GM04503 (cell line): ENCODE measurements around the gene PEMT.
"Not testable (repeated sequence)": the region's sequence is repeated elsewhere in the genome, so short reads cannot be mapped to it uniquely, and the experiment has no call there.

Experiments
- DNase-seq: peaks from one replicate; pipeline ENCODE4 v3.0.0-alpha.2; 2012; ENCODE audit warnings: low read depth

PEMT gene

DNA sequence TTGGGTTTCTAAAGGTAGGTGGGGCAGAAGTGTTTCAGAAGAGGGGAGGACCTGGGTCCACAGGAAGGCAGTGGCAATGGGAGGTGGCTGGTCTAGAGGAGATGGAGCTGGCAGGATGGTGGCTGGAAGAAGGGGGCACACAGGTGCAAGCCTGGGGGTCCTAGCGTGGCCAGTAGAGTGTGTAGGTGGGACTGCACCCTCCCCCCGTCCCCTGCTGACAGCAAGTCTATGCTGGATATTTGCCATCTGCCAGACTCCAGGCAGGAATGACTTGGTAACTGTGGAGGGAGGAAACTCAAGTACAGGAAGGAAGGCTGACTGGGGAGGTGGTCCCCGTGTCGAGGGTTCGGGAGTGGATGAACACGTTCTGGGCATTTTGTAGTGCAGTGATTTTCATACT, 106.1 kb downstream of the PEMT start:
- DNase-seq, result no peak

GRCh38 chr17:17484451-17484899, 107.0 kb downstream of the PEMT start:
- DNase-seq, result no peak

GRCh38 chr17:17481860-17482259, 109.6 kb downstream of the PEMT start:
- no peak for DNase-seq

DNA sequence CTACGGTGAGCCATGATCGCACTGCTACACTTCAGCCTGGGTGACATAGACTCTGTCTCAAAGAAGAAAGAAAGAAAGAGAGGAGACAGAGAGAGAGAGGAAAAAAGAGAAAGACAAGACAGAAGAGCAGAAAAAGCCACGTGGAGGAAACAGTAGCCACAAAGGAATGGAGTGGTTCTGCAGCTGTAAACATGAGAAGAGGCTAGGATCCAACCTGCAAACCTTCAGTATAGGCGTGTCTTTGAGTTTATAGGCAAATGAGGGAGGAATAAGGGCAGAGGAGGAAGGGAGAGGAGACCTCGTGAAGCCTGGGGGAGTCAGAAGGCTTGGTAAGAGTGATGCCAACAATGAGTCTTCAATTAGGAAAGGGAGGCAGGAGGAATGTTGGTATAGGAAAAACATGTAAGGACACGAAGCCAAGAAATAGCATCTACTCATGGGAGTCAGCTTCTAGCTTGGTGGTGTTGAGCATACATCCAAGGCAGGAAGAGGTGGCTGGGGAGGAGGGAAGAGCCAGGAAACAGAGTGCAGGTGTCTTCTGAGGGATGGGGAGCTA, 110.8 kb downstream of the PEMT start:
- DNase-seq, result no peak

DNA sequence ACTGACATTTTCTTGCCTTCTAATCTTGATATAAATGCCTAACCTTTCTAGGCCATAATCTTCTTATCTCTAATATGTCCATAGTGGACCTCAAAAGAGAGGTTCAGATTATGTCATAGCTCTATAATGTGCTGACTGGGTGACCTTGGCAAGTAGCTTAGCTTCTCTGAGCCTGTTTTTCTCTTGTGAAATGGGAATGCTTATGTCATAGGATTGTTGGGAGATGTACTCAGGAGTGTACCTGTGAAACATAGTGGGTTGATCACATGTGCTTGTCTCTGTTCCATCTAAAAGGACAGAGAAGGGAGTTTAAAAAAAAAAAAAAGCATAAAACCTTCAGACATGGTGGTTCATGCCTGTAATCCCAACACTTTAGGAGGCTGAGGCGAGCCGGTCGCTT, 112.3 kb downstream of the PEMT start:
- DNase-seq, result no peak

GRCh38 chr17:17476865-17477467, 114.5 kb downstream of the PEMT start, which contains the start of gene MED9:
TSS of gene MED9 (plus strand) at chr17:17477000. CDS start at chr17:17477042, 42 bp downstream.
- no peak for DNase-seq

GRCh38 chr17:17474341-17474740, 117.2 kb downstream of the PEMT start:
- DNase-seq, result no peak

DNA sequence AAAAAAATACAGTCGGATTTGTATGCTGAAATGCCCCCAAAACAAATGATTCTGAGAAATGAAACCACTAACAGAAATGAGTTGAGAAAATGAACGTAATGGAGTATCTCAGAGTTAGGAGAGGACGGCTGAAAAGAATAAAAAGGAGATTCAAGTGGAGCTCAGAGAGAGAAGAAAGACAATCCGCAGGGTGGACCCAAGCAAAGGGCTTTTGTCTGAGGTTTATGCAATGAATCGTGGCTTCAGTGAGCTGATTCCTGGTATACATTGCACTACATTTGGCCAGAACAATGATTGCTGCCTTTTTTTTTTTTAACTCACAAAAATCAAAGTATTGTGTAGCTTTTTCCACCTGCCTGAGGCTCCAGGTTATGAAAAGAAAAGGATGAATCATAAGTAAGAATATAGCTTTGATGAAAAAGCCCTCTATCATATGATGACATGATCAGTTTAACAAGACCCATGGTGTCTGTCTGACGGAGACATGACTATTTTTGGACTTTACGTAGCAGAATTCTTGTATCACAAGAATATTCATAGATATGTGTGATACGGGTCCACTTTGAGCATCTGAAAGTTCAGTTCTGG, 119.1 kb downstream of the PEMT start:
- no peak for DNase-seq

GRCh38 chr17:17469996-17470395, 121.5 kb downstream of the PEMT start:
- DNase-seq, result no peak

DNA sequence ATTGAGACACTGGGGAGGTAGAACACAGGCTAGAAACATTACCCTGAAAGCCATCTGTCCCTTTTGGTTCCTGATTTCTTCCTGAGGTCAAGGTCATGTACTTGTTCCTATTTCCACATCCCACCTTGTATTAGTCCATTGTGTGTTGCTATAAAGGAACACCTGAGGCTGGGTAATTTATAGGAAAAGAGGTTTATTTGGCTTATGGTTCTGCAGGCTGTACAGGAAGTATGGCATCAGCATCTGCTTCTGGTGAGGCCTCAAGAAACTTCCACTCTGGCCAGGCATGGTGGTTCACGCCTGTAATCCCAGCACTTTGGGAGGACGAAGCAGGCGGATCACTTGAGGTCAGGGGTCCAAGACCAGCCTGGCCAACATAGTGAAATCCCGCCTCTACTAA, 122.2 kb downstream of the PEMT start:
- no peak for DNase-seq

DNA sequence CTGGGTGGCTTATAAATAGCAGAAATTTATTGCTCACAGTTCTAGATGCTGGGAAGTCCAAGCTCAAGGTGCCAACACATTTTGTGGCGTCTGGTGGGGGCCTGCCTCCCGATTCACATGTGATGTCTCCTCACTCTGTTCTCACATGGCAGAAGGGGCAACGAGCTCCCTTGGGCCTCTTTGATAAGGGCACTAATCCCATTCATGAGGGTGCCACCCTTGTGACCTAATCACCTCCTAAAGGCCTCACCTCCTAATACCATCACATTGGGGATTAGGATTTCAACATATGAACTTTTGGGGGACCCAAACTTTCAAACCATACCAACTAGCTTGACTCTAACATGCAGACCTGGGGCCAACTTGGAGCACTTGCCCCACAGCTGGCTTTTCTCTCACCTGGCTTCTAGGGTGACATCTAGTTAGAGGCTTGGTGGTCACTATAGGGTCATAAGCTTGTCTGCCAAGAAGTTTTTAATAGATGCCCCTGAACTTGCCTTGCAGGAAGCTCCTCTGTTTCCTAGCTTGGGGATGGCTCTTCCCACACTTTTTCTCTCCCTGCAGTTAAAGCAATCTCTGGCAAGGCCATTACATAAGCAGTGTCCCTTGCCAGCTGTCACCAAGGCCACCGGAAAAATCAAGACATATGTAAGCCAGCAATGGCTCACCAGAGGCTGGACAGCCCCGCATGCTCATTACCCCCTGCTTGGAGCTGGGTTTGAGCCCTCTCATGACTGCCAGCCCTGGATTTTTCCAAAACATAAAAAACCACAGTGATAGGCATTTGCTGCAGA, 123.1 kb downstream of the PEMT start:
- DNase-seq, result no peak

- no peak for DNase-seq
These were observed 123.8 kb downstream of the PEMT start for GRCh38 chr17:17467720-17468119.

DNA sequence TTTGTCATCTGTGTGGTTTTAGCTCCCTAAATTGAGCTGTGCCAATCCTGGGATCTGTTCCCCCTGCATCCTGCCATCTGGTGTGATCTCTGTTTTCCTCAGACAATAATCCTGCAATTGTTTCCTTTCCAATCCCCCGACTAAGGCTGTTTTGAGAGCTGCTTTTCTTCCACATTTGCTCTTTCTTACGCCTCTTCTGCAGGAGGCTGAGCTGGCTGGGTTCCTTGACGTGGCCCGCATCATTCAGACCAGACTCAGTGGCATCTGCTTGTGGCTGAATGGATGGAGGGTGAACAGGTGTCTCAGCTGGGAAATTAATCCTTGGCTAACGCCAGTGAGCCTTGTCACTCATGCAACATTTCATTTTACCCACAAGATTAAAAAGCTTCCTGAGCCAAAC, 124.5 kb downstream of the PEMT start:
- no peak for DNase-seq

DNA sequence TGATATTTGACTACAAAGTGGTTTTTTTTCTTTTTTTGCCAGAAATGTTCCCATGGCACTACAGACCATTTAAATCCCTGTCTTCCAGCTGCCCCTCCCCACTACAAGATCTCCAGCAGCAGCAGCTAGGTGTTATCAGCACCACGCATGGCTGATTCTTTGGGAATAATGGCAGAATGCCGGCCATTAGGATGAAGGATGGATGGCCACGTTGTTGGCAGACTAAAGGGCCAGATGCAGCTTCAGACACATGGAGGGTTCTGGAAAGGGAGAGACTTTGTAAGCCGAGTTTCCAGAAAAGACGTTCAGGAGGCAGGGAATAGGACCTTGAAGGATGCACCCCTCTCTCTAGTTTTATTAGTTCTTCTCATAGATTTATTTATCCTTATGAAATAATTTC, 125.0 kb downstream of the PEMT start:
- no peak for DNase-seq

DNA sequence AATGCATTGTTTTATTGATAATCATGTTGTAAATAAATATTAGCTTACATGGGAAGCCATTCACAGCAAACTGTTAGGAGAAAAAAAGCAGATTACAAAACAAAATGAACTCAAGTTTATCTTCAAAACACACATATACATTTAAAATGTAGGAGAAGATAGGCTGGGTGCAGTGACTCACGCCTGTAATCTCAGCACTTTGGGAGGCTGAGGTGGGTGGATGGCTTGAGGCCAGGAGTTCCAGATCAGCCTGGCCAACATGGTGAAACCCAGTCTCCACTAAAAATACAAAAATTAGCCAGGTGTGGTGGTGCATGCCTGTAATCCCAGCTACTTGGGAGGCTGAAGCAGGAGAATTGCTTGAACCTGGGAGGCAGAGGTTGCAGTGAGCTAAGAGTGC, 125.6 kb downstream of the PEMT start:
- DNase-seq, result not testable (repeated sequence)

- DNase-seq, result no peak
These were observed 127.7 kb downstream of the PEMT start for GRCh38 chr17:17463821-17464220.

GRCh38 chr17:17462048-17462824, 129.3 kb downstream of the PEMT start:
- DNase-seq, result no peak

- DNase-seq, result no peak
These were observed 131.5 kb downstream of the PEMT start for GRCh38 chr17:17460038-17460437.

DNA sequence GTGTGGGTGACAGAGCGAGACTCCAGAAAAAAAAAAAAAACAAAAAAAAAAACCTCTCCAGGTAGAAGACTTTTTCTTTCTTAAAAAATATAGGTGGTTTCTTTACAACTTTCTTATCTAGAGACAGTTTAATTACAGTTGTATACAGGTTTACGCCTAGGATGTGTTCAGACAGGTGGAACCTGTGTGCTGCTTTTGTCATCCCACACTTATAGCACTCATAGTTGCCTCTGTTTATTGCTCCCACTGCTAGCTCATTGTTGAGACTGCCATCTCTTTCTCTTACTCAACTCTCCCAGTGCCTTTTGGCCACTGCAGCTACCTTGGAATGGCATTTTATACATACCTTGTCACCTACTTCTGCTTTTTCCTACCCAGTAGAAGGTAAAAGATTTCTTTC, 133.8 kb downstream of the PEMT start:
- no peak for DNase-seq

DNA sequence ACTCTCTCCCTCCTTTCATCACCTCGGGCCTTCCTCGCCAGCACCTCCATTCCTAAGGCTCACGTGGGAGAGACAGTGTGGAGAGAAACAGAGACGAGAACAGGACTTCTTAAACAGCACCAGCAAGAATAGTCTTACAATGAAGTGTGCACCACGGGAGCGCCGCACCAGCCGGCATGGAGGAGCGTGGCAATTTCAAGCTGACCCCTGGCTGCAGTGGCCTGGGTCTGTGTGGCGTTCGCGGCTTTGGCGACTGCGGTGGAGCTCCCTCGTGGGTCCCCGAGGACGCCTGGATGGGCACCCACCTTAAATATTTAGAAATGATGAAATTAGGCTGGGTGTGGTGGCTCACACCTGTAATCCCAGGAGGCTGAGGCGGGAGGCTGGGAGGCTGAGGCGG, 135.3 kb downstream of the PEMT start:
- no peak for DNase-seq
